Esophagus muscularis mucosa (tissue), 3 donors: ENCODE data around the gene CATSPERE.

Source experiments
- CTCF ChIP-seq, 3 experiments: fragments of 200-600 bp in 2 of 3; fragments of 450-650 bp in 1 of 3; sonication (generic) in 2 of 3; IDR thresholded peaks; one replicate each; pipeline ENCODE4 v1.5.1; 2017 to 2019; ENCODE audit warnings: antibody characterized with exemption in 3 of 3, mild to moderate bottlenecking in 2 of 3, moderate library complexity in 1 of 3
- POLR2A ChIP-seq: fragments of 450-650 bp; IDR thresholded peaks from one replicate; pipeline ENCODE4 v1.6.1; 2017; ENCODE audit warnings: antibody characterized with exemption, moderate library complexity, mild to moderate bottlenecking, low read depth
- POLR2AphosphoS5 ChIP-seq, 2 donors: sonication (generic); formaldehyde crosslinking; IDR thresholded peaks; one replicate each; pipeline ENCODE4 v1.6.1; 2017; ENCODE audit warnings: antibody characterized with exemption in 2 of 2

GRCh38 chr1:244674446-244674845 lies 213.4 kb downstream of the CATSPERE start:
- TF ChIP-seq POLR2AphosphoS5 (IDR thresholded peaks at IDR 0.05) (no peak), POLR2A (no peak), CTCF (IDR thresholded peaks at IDR 0.05) (no peak)
